HK-2 (cell line): ENCODE measurements around the gene TSEN34.
"Not testable (repeated sequence)": the region's sequence is repeated elsewhere in the genome, so short reads cannot be mapped to it uniquely, and the experiment has no call there.

Experiments
- DNase-seq: peaks from one replicate; pipeline ENCODE4 v3.0.0-alpha.2; 2018; ENCODE audit not compliant: unreplicated experiment

Gene TSEN34

GRCh38 chr19:54188215-54188871, 2.8 kb upstream of the TSEN34 start:
- DNase-seq: no peak

GRCh38 chr19:54189145-54189734, 1.9 kb upstream of the TSEN34 start, which contains the start of gene MBOAT7:
TSS of gene MBOAT7 (minus strand) at chr19:54189580. CDS start at chr19:54188508, 1,072 bp downstream.
- no peak for DNase-seq

GRCh38 chr19:54189735-54190502, 1.2 kb upstream of the TSEN34 start:
- DNase-seq: peak; percentile 100

- DNase-seq: peak; percentile 99
These were observed 551 bp upstream of the TSEN34 start for GRCh38 chr19:54190503-54191010.

GRCh38 chr19:54191811-54192453, 824 bp downstream of the TSEN34 start:
- no peak for DNase-seq

- DNase-seq: no peak
These were observed 1.9 kb downstream of the TSEN34 start for GRCh38 chr19:54193011-54193410.

GRCh38 chr19:54194463-54194862, 3.4 kb downstream of the TSEN34 start:
- DNase-seq: not testable (repeated sequence)

GRCh38 chr19:54196536-54196935, 5.4 kb downstream of the TSEN34 start:
- no peak for DNase-seq

- no peak for DNase-seq
These were observed 6.0 kb downstream of the TSEN34 start for GRCh38 chr19:54197121-54197520.

GRCh38 chr19:54199401-54199800, 8.3 kb downstream of the TSEN34 start:
- no peak for DNase-seq

- DNase-seq: no peak
These were observed 10.1 kb downstream of the TSEN34 start for GRCh38 chr19:54201172-54201701.

- DNase-seq: no peak
These were observed 10.9 kb downstream of the TSEN34 start for GRCh38 chr19:54201980-54202379.

GRCh38 chr19:54203151-54203611, 12.1 kb downstream of the TSEN34 start:
- peak; percentile 73 for DNase-seq

GRCh38 chr19:54204767-54205468, 13.8 kb downstream of the TSEN34 start:
- DNase-seq: no peak

- no peak for DNase-seq
These were observed 15.1 kb downstream of the TSEN34 start for GRCh38 chr19:54206030-54206830.

GRCh38 chr19:54206831-54207177, 15.7 kb downstream of the TSEN34 start:
- no peak for DNase-seq

GRCh38 chr19:54207193-54207592, 16.1 kb downstream of the TSEN34 start:
- DNase-seq: not testable (repeated sequence)

- DNase-seq: no peak
These were observed 16.5 kb downstream of the TSEN34 start for GRCh38 chr19:54207676-54207982.

- DNase-seq: no peak
These were observed 17.1 kb downstream of the TSEN34 start for GRCh38 chr19:54207983-54208783.

- no peak for DNase-seq
These were observed 17.6 kb downstream of the TSEN34 start for GRCh38 chr19:54208784-54209057.
